GM21723 (cell line): ENCODE results near the gene FHIT.
"Not testable (repeated sequence)": the region's sequence is repeated elsewhere in the genome, so short reads cannot be mapped to it uniquely, and the experiment has no call there.

ENCODE experiments used
- ATAC-seq: cut with Tn5 transposase; IDR thresholded peaks from one replicate; pipeline ENCODE4 v1.9.1; 2021; ENCODE audit warnings: mild to moderate bottlenecking, moderate library complexity; ENCODE audit not compliant: unreplicated experiment

Gene FHIT

GRCh38 chr3:59829527-59829926 lies 1421.7 kb downstream of the FHIT start:
- ATAC-seq: no peak

- ATAC-seq: no peak
Measured at GRCh38 chr3:59824876-59825275, 1426.4 kb downstream of the FHIT start.

- no peak for ATAC-seq
Measured at GRCh38 chr3:59821274-59821673, 1430.0 kb downstream of the FHIT start.

GRCh38 chr3:59820352-59820934 lies 1430.8 kb downstream of the FHIT start:
- ATAC-seq: no peak

GRCh38 chr3:59818919-59819300 lies 1432.3 kb downstream of the FHIT start:
- ATAC-seq: no peak

GRCh38 chr3:59818033-59818918 lies 1433.0 kb downstream of the FHIT start:
- ATAC-seq: no peak

- ATAC-seq: no peak
Measured at GRCh38 chr3:59817511-59817910, 1433.7 kb downstream of the FHIT start.

GRCh38 chr3:59816312-59816711 lies 1434.9 kb downstream of the FHIT start:
- no peak for ATAC-seq

GRCh38 chr3:59813148-59813538 lies 1438.1 kb downstream of the FHIT start:
- ATAC-seq: no peak

GRCh38 chr3:59812237-59813147 lies 1438.8 kb downstream of the FHIT start:
- no peak for ATAC-seq

GRCh38 chr3:59811160-59811559 lies 1440.1 kb downstream of the FHIT start:
- ATAC-seq: no peak

GRCh38 chr3:59810606-59811005 lies 1440.6 kb downstream of the FHIT start:
- ATAC-seq: no peak

- ATAC-seq: no peak
Measured at GRCh38 chr3:59809710-59810444, 1441.4 kb downstream of the FHIT start.

GRCh38 chr3:59809016-59809415 lies 1442.2 kb downstream of the FHIT start:
- no peak for ATAC-seq

- no peak for ATAC-seq
Measured at GRCh38 chr3:59808446-59808845, 1442.8 kb downstream of the FHIT start.

- no peak for ATAC-seq
Measured at GRCh38 chr3:59803268-59803667, 1448.0 kb downstream of the FHIT start.

GRCh38 chr3:59802453-59802852 lies 1448.8 kb downstream of the FHIT start:
- not testable (repeated sequence) for ATAC-seq

GRCh38 chr3:59802045-59802444 lies 1449.2 kb downstream of the FHIT start:
- no peak for ATAC-seq

- ATAC-seq: no peak
Measured at GRCh38 chr3:59800481-59800880, 1450.8 kb downstream of the FHIT start.

GRCh38 chr3:59798372-59799086 lies 1452.7 kb downstream of the FHIT start:
- no peak for ATAC-seq
